MM.1S (cell line): ENCODE data around the gene PIBF1.

Experiments
- EZH2 ChIP-seq: fragments of 300-600 bp; sonication (generic); optimal IDR thresholded peaks from 2 replicates; pipeline ENCODE3; 2017; ENCODE audit warnings: low read depth, mild to moderate bottlenecking, antibody characterized with exemption, low read length, mixed read lengths
- TF ChIP-seq, protein P1 (sequence below): fragments of 300-600 bp; sonication (generic); IDR thresholded peaks from 2 replicates; pipeline ENCODE4 v1.5.1; 2016; ENCODE audit warnings: antibody characterized with exemption, low read length, mixed read lengths

DNA sequence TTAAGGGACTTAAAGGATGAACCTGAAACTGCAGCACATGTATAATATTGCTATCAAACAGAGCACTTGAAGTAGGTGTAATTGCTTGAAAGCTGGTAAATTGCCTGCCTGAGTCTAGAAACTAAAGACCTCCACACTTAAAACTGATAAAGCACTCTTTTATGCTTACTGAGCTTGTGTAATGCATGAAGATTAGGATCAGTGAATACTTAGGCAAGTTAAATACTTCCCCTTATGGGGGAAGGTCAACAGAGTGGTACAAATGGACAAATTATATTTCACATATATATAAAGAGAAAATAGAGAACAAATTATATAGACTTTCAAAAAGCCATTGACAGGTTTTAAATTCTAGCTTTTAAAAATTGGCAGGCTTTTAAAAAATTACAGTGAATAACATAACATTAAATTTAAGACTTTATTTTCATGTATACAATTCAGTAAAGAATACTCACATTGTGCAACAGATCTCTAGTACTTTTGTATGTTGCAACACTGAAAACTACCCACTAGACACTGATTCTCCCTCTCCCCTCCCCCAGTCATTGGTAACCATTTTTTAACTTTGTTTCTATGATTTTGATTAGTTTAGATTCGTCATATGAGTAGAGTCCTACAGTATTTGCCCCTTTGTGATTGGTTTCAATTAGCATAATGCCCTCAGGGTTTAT lies 23.9 kb downstream of the PIBF1 start:
- TF ChIP-seq, protein P1, sequence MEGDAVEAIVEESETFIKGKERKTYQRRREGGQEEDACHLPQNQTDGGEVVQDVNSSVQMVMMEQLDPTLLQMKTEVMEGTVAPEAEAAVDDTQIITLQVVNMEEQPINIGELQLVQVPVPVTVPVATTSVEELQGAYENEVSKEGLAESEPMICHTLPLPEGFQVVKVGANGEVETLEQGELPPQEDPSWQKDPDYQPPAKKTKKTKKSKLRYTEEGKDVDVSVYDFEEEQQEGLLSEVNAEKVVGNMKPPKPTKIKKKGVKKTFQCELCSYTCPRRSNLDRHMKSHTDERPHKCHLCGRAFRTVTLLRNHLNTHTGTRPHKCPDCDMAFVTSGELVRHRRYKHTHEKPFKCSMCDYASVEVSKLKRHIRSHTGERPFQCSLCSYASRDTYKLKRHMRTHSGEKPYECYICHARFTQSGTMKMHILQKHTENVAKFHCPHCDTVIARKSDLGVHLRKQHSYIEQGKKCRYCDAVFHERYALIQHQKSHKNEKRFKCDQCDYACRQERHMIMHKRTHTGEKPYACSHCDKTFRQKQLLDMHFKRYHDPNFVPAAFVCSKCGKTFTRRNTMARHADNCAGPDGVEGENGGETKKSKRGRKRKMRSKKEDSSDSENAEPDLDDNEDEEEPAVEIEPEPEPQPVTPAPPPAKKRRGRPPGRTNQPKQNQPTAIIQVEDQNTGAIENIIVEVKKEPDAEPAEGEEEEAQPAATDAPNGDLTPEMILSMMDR = no peak
- no peak for TF ChIP-seq EZH2
